OCI-LY7 (cell line): ENCODE measurements around the gene LMO3. TPM values are rescaled to one million over a fixed set of nuclear protein-coding genes. Genes with fewer than 3 reads are reported as not detected.

Source experiments
- BruUV-seq: library from RNA; stranded (reverse); fragments of 400-500 nt; replicated peaks from 2 replicates; lab custom pipeline; 2021; lab: Mats Ljungman, UMichigan
- CTCF ChIA-PET: fragments of 300-600 bp; sonication (Branson Sonifier 250); formaldehyde crosslinking; loops from one replicate; lab custom pipeline; 2022; ENCODE audit warnings: antibody characterized with exemption; ENCODE audit not compliant: unreplicated experiment; lab: Charles Lee
- POLR2A ChIA-PET: fragments of 300-600 bp; sonication (Branson Sonifier 250); formaldehyde crosslinking; loops from one replicate; lab custom pipeline; 2022; ENCODE audit warnings: antibody characterized with exemption; lab: Charles Lee
- DNase-seq: peaks from one replicate; pipeline ENCODE4 v3.0.0-alpha.2; 2015; ENCODE audit warnings: low spot score
- H2AFZ ChIP-seq: fragments of 200-600 bp; sonication (generic), shearing (Covaris generic); 2 replicates; pipeline ENCODE4 v1.6.1; 2014; ENCODE audit warnings: mild to moderate bottlenecking, antibody characterized with exemption, low read length, moderate library complexity
- H3K27ac ChIP-seq: fragments of 200-600 bp; sonication (generic); 2 replicates; pipeline ENCODE4 v1.5.1; 2014; ENCODE audit warnings: mixed run types, low read depth, mild to moderate bottlenecking, moderate library complexity, low read length, inconsistent platforms; ENCODE audit not compliant: poor library complexity, severe bottlenecking
- H3K36me3 ChIP-seq: fragments of 200-600 bp; sonication (generic); 2 replicates; pipeline ENCODE4 v1.6.1; 2014; ENCODE audit warnings: mild to moderate bottlenecking, antibody characterized with exemption, low read length, moderate library complexity, mixed read lengths; ENCODE audit not compliant: insufficient read depth
- H3K4me1 ChIP-seq: fragments of 200-600 bp; sonication (generic); 2 replicates; pipeline ENCODE4 v1.5.1; 2014; ENCODE audit warnings: mild to moderate bottlenecking, low read length; ENCODE audit not compliant: insufficient read depth, poor library complexity, severe bottlenecking
- H3K4me2 ChIP-seq: fragments of 200-600 bp; sonication (generic); 2 replicates; pipeline ENCODE4 v1.6.1; 2014; ENCODE audit warnings: mild to moderate bottlenecking, low read length
- H3K4me3 ChIP-seq: fragments of 200-600 bp; sonication (generic); 2 replicates; pipeline ENCODE4 v1.5.1; 2014; ENCODE audit warnings: mild to moderate bottlenecking, low read depth, low read length; ENCODE audit not compliant: poor library complexity, severe bottlenecking
- H3K79me2 ChIP-seq: fragments of 200-600 bp; sonication (generic); 2 replicates; pipeline ENCODE4 v1.6.1; 2016; ENCODE audit warnings: low read depth, mild to moderate bottlenecking, low read length, moderate library complexity, mixed read lengths; ENCODE audit not compliant: insufficient read depth
- H3K9me2 ChIP-seq: fragments of 200-600 bp; sonication (generic); 2 replicates; pipeline ENCODE4 v1.6.1; 2016; ENCODE audit warnings: mild to moderate bottlenecking, low read length, mixed read lengths; ENCODE audit not compliant: insufficient read depth
- H3K9me3 ChIP-seq: fragments of 200-600 bp; sonication (generic); 2 replicates; pipeline ENCODE4 v1.6.1; 2014; ENCODE audit warnings: mild to moderate bottlenecking, mixed run types, low read length, mixed read lengths
- H4K20me1 ChIP-seq: fragments of 200-600 bp; sonication (generic); 2 replicates; pipeline ENCODE4 v1.6.1; 2014; ENCODE audit warnings: mild to moderate bottlenecking, antibody characterized with exemption, low read length, moderate library complexity, mixed read lengths; ENCODE audit not compliant: insufficient read depth
- EZH2phosphoT487 ChIP-seq: fragments of 200-600 bp; sonication (generic); IDR thresholded peaks from 2 replicates; pipeline ENCODE4 v1.6.1; 2018; ENCODE audit warnings: low read depth, borderline replicate concordance, mild to moderate bottlenecking, mixed run types, antibody characterized with exemption, low read length, moderate library complexity, mixed read lengths
- intact Hi-C: fragments of 100-400 bp; cut with micrococcal nuclease; formaldehyde crosslinking; loops from one replicate; pipeline ENCODE4 v1.10.0; 2022; ENCODE audit not compliant: unreplicated experiment
- total RNA-seq, 2 experiments: library from RNA; depleted of rRNA in 1 of 2; stranded (reverse); fragments of >200 nt in 1 of 2; shearing (Covaris generic) in 1 of 2; gene quantifications; 2 replicates each; pipeline ENCODE4 v1.2.3, GENCODE V29; 2014 to 2022
- TF ChIP-seq, protein P1 (sequence below): fragments of 200-600 bp; sonication (generic); conservative IDR thresholded peaks from 2 replicates; pipeline ENCODE4 v1.5.1; 2014; ENCODE audit warnings: mild to moderate bottlenecking, antibody characterized with exemption, low read length, moderate library complexity, mixed read lengths

LMO3 gene
- total RNA-seq, 2 experiments from 2014 or later = 10.6 to 13.1 TPM

DNA sequence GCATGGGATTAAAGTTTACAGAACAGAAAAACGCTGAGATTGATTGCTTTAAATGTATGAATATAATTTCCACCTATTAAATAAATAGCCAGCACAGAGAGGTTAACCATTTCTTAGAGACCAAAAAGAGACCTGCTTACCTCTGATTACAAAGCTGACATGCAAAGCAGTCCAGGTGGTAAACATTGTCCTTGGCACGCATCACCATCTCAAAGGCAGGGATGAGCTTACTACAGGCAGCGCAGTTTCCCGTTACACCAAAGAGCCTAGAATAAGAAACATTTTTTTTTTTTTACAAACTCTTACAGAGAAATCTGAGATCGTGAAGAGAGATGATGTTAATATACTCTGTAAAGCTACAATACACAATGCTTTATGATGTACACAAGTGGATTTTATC is 45.7 kb downstream of the LMO3 start:
- Histone ChIP-seq H2AFZ (no peak overlapping the region), H3K79me2 (no peaks in the 10 kb centered on the region), H3K27ac (no peak overlapping the region), H4K20me1 (no peaks in the 10 kb centered on the region), H3K4me3 (no peak overlapping the region), H3K4me2 (no peak overlapping the region), H3K4me1 (no peaks in the 10 kb centered on the region), H3K9me2 (no peaks in the 10 kb centered on the region), H3K36me3 (no peaks in the 10 kb centered on the region), H3K9me3 (no peaks in the 10 kb centered on the region)
- no TSS peak for BruUV-seq
- no peak for TF ChIP-seq EZH2phosphoT487
- TF ChIP-seq, protein P1, sequence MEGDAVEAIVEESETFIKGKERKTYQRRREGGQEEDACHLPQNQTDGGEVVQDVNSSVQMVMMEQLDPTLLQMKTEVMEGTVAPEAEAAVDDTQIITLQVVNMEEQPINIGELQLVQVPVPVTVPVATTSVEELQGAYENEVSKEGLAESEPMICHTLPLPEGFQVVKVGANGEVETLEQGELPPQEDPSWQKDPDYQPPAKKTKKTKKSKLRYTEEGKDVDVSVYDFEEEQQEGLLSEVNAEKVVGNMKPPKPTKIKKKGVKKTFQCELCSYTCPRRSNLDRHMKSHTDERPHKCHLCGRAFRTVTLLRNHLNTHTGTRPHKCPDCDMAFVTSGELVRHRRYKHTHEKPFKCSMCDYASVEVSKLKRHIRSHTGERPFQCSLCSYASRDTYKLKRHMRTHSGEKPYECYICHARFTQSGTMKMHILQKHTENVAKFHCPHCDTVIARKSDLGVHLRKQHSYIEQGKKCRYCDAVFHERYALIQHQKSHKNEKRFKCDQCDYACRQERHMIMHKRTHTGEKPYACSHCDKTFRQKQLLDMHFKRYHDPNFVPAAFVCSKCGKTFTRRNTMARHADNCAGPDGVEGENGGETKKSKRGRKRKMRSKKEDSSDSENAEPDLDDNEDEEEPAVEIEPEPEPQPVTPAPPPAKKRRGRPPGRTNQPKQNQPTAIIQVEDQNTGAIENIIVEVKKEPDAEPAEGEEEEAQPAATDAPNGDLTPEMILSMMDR = no peak
- ChIA-PET POLR2A (interaction anchor here (1.2 to 1.3 kb wide), 2 partner anchors 15 to 51 kb away, joined by 3 read pairs; no protein-coding TSS in a partner anchor), CTCF (no interaction called here)
- intact Hi-C loops = no loop called here
- DNase-seq = no peak

DNA sequence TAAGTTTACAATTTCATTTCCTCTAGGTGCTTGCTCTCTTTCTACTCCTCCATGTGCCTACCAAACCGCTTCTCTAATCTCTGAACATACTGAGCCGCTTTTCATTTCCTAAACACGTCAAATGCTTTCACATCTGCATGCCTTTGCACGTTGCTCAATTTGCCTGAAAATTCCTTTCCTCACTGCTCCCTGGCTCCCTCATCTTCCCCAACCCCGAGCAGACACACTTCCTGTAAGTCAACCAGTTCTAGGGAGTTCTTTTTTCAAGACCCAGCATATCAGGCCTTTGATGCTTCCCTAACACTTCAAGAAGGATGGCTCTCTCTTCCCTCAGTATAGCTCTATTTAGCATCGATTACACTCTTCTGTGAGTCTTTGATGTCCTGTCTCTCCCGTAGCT is 50.3 kb downstream of the LMO3 start:
- POLR2A ChIA-PET = interaction anchor here (1.0 to 1.1 kb wide), 3 partner anchors 10 to 22 kb away, joined by 3 to 4 read pairs (median 3); no protein-coding TSS in a partner anchor
- no peaks in the 10 kb centered on the region for H3K9me3 ChIP-seq
- TF ChIP-seq, protein P1 = no peak
- no peak for TF ChIP-seq EZH2phosphoT487

DNA sequence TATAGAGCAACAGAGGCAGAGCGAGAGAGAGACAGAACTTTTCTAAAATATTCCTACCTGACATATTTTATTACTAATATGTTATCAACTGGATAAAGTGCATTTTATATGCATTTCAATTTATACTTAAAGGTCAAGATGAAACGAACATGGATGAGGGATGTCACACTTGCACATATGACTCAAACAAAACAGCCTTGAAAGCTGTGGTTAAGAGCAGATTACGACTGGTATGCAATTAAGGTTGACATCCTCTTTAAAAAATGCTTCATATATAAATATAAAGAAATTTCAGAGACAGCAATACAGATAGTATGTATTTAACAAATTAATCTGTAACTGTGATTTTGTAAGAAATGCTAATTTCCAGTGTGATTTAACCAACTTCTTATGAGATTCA is 52.5 kb downstream of the LMO3 start:
- H3K9me2 ChIP-seq = no peaks in the 10 kb centered on the region
- intact Hi-C loops = no loop called here
- H3K27ac ChIP-seq = no peak overlapping the region
- no peak for TF ChIP-seq EZH2phosphoT487
- TF ChIP-seq, protein P1 = no peak
- H4K20me1 ChIP-seq = no peaks in the 10 kb centered on the region
- DNase-seq = no peak
- no peak overlapping the region for H2AFZ ChIP-seq
- no peaks in the 10 kb centered on the region for H3K4me1 ChIP-seq
- CTCF ChIA-PET = no interaction called here
- H3K36me3 ChIP-seq = no peaks in the 10 kb centered on the region
- BruUV-seq = no TSS peak
- H3K4me3 ChIP-seq = no peak overlapping the region
- no peak overlapping the region for H3K4me2 ChIP-seq
- H3K9me3 ChIP-seq = no peaks in the 10 kb centered on the region
- H3K79me2 ChIP-seq = no peaks in the 10 kb centered on the region
- POLR2A ChIA-PET = interaction anchor here (0.9 kb wide), 1 partner anchor 10 kb away, joined by 4 read pairs; no protein-coding TSS in a partner anchor

More for the DNA sequence above, 50.3 kb downstream of the LMO3 start:
- Histone ChIP-seq H3K36me3 (no peaks in the 10 kb centered on the region), H4K20me1 (no peaks in the 10 kb centered on the region), H3K4me1 (no peaks in the 10 kb centered on the region), H3K4me3 (no peak overlapping the region), H3K27ac (no peak overlapping the region), H3K79me2 (no peaks in the 10 kb centered on the region), H2AFZ (no peak overlapping the region), H3K9me2 (no peaks in the 10 kb centered on the region), H3K4me2 (no peak overlapping the region)
- CTCF ChIA-PET = no interaction called here
- intact Hi-C loops = no loop called here
- BruUV-seq = no TSS peak
- DNase-seq = no peak
